B cell (primary cell): ENCODE data around the gene DNASE1. TPM values are rescaled to one million over a fixed set of nuclear protein-coding genes. Genes with fewer than 3 reads are reported as not detected.

ENCODE experiments used
- ATAC-seq: fragments of 200-7000 bp; cut with Tn5 transposase; one replicate; pipeline ENCODE4 v1.10.0; 2021; ENCODE audit warnings: low read depth, mild to moderate bottlenecking, moderate number of reproducible peaks, moderate library complexity
- CTCF ChIA-PET: fragments of 350-600 bp; sonication (Branson Sonifier 250); formaldehyde crosslinking; loops from one replicate; lab custom pipeline; 2021; ENCODE audit warnings: antibody characterized with exemption, inconsistent platforms; lab: Charles Lee
- POLR2A ChIA-PET: fragments of 350-600 bp; sonication (Branson Sonifier 250); formaldehyde crosslinking; loops from one replicate; lab custom pipeline; 2021; ENCODE audit warnings: antibody characterized with exemption; lab: Charles Lee
- DNase-seq: peaks from one replicate; pipeline ENCODE4 v3.0.0; 2013
- H2AFZ ChIP-seq: 2 replicates; pipeline ENCODE4 v1.6.1; 2012; ENCODE audit warnings: mild to moderate bottlenecking, low read depth, low read length; ENCODE audit not compliant: insufficient read depth, poor library complexity, severe bottlenecking
- H3K27ac ChIP-seq, 2 donors: 1 replicate in 1 of 2; 2 replicates in 1 of 2; pipeline ENCODE4 v1.5.1; 2012 to 2013; ENCODE audit warnings: low read length in 2 of 2, mild to moderate bottlenecking in 2 of 2, moderate library complexity in 1 of 2
- H3K27me3 ChIP-seq, 4 experiments: fragments of 200-600 bp in 1 of 4; sonication (generic) in 1 of 4; replicated peaks in 1 of 4; 1 replicate in 2 of 4; 2 replicates in 2 of 4; pipeline versions ENCODE4 v1.6.1 to v1.7.0; 2013 to 2016; ENCODE audit warnings: low read length in 3 of 4, mild to moderate bottlenecking in 2 of 4, mixed read lengths in 1 of 4, moderate library complexity in 1 of 4; ENCODE audit not compliant: insufficient read depth in 4 of 4, control insufficient read depth in 3 of 4; ENCODE audit errors: control extremely low read depth in 1 of 4
- H3K36me3 ChIP-seq, 2 experiments: replicated peaks in 1 of 2; 1 replicate in 1 of 2; 2 replicates in 1 of 2; pipeline versions ENCODE4 v1.6.1 to v1.7.1; 2013; ENCODE audit warnings: low read length in 1 of 2; ENCODE audit not compliant: insufficient read depth in 2 of 2, control insufficient read depth in 1 of 2; ENCODE audit errors: control extremely low read depth in 1 of 2, extremely low read depth in 1 of 2
- H3K4me1 ChIP-seq, 2 donors: fragments of 200-600 bp in 1 of 2; sonication (generic) in 1 of 2; 1 replicate in 1 of 2; 2 replicates in 1 of 2; pipeline versions ENCODE4 v1.5.1 to v1.6.1; 2013 to 2017; ENCODE audit warnings: low read length in 2 of 2; ENCODE audit not compliant: control insufficient read depth in 2 of 2, insufficient read depth in 2 of 2
- H3K4me2 ChIP-seq: replicated peaks from 2 replicates; pipeline ENCODE3; 2012; ENCODE audit warnings: mild to moderate bottlenecking, low read depth, low read length; ENCODE audit not compliant: poor library complexity, severe bottlenecking
- H3K4me3 ChIP-seq, 5 experiments: fragments of 200-600 bp in 1 of 5; sonication (generic) in 1 of 5; 1 replicate in 3 of 5; 2 replicates in 2 of 5; pipeline versions ENCODE4 v1.5.1 to v1.7.0; 2011 to 2016; ENCODE audit warnings: low read length in 4 of 5, mild to moderate bottlenecking in 4 of 5, low read depth in 2 of 5, control low read depth in 1 of 5, moderate library complexity in 1 of 5; ENCODE audit not compliant: insufficient read depth in 1 of 5; ENCODE audit errors: control extremely low read depth in 1 of 5, extremely low read depth in 1 of 5
- H3K79me2 ChIP-seq: fragments of 200-600 bp; sonication (generic); one replicate; pipeline ENCODE4 v1.6.0; 2016; ENCODE audit warnings: low read length; ENCODE audit not compliant: control insufficient read depth, insufficient read depth
- H3K9ac ChIP-seq: fragments of 200-600 bp; sonication (generic); 2 replicates; pipeline ENCODE4 v1.6.1; 2017; ENCODE audit warnings: mild to moderate bottlenecking, low read length, moderate library complexity
- H3K9me3 ChIP-seq, 3 donors: one replicate each; pipeline versions ENCODE4 v1.6.1 to v1.7.1; 2013; ENCODE audit warnings: low read length in 2 of 3; ENCODE audit not compliant: control insufficient read depth in 2 of 3, insufficient read depth in 1 of 3; ENCODE audit errors: control extremely low read depth in 1 of 3
- H4K20me1 ChIP-seq: 2 replicates; pipeline ENCODE4 v1.6.0; 2012; ENCODE audit warnings: mild to moderate bottlenecking, low read length; ENCODE audit not compliant: insufficient read depth, control insufficient read depth, poor library complexity, severe bottlenecking
- H3K27ac Mint-ChIP-seq: one replicate; pipeline ENCODE4 v1.8.0; 2021; ENCODE audit warnings: mixed read lengths
- H3K27me3 Mint-ChIP-seq: one replicate; pipeline ENCODE4 v1.8.0; 2021; ENCODE audit warnings: mixed read lengths
- H3K4me1 Mint-ChIP-seq: one replicate; pipeline ENCODE4 v1.8.0; 2021; ENCODE audit warnings: mixed read lengths
- H3K4me3 Mint-ChIP-seq: one replicate; pipeline ENCODE4 v1.8.0; 2021; ENCODE audit warnings: mixed read lengths
- H3K9me3 Mint-ChIP-seq: one replicate; pipeline ENCODE4 v1.8.0; 2022; ENCODE audit warnings: mixed read lengths; ENCODE audit not compliant: insufficient read depth
- EZH2 ChIP-seq: IDR thresholded peaks from 2 replicates; pipeline ENCODE4 v1.6.1; 2012; ENCODE audit warnings: borderline replicate concordance, low read depth, mild to moderate bottlenecking, moderate library complexity, low read length; ENCODE audit not compliant: insufficient read depth, poor library complexity, severe bottlenecking
- WGBS: methylation state at CpG from one replicate; pipeline ENCODE4 v1.1.5; 2013; ENCODE audit warnings: missing lambda C conversion rate; ENCODE audit not compliant: insufficient coverage; 5-methylcytosine and 5-hydroxymethylcytosine counted together
- intact Hi-C: fragments of 100-400 bp; cut with micrococcal nuclease; formaldehyde crosslinking; loops from one replicate; pipeline ENCODE4 v1.10.0; 2022
- polyA plus RNA-seq: library from polyadenylated mRNA; depleted of rRNA; stranded (reverse); fragments of >200 nt; gene quantifications from 2 replicates; pipeline ENCODE4 v1.2.3, GENCODE V29; 2012
- total RNA-seq, 2 donors: library from RNA; stranded (reverse); fragments of 120-200 nt in 1 of 2; gene quantifications; 1 replicate in 1 of 2; 2 replicates in 1 of 2; pipeline versions ENCODE4 v1.2.3 to v1.2.4, GENCODE V29; 2013 to 2022
- TF ChIP-seq, protein P1 (sequence below): fragments of 200-600 bp; IDR thresholded peaks from one replicate; pipeline ENCODE4 v1.8.0; 2022; ENCODE audit warnings: antibody characterized with exemption, mild to moderate bottlenecking

DNASE1 gene
- total and polyA plus RNA-seq, 2 donors (not counting 1 experiment from before 2014, with no cell fraction given) = 53.3 to 53.7 TPM

DNA sequence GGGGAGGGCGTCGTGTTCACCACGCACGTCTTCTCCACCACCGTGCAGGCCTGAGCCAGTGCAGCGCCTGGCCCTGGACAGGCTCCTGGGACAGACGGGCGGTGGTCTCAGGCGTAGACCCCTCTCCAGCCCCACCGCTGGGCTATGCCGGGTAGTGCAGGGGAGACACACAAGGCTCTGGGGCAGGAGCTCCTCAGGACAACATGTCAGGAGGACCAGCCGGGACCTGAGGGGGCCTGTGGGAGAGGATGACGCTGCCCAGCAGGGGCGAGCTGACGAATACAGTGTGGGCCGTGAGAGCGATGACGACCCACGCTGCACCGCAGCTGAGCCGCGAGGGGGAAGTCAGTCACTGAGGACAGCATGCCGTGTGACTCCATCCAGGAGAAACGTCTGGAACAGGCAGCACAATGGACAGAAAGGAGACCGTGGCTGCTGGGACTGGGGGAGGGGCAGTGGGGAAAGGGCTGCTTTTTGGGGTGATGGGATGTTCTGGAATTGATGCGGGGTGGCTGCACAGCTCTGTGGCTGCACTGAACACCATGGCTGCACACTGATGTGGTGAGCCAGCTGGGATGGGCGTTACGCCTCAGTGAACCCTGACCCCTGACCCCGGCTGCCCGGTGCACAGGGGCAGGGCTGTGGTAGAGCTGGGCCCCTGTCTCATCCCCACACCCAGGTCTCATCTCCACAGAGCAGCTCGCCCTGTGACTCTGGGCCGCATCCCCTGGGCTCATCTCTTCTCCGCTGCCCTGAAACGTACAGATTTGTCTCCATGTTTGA is 20.2 kb downstream of the DNASE1 start:
- Mint-ChIP-seq H3K4me1 (no peaks in the 10 kb centered on the region), H3K4me3 (no peak overlapping the region), H3K27me3 (no peaks in the 10 kb centered on the region), H3K9me3 (no peaks in the 10 kb centered on the region), H3K27ac (no peak overlapping the region)
- Histone ChIP-seq H4K20me1 (no peaks in the 10 kb centered on the region), H3K27ac (no peak overlapping the region), H3K4me2 (no peak overlapping the region), H3K79me2 (no peaks in the 10 kb centered on the region), H3K27me3 (no peaks in the 10 kb centered on the region), H3K9ac (no peak overlapping the region), H3K4me1 (no peaks in the 10 kb centered on the region), H3K4me3 (no peak overlapping the region), H2AFZ (no peak overlapping the region), H3K9me3 (no peaks in the 10 kb centered on the region), H3K36me3 (peaks cover 0 to 44% of the 10 kb centered on the region in 2 experiments)
- ATAC-seq (no peak), DNase-seq (no peak)
- intact Hi-C loops = no loop called here
- WGBS = 97% methylated on average over 33 of the region's 34 CpGs
- POLR2A ChIA-PET = no interaction called here
- TF ChIP-seq, protein P1, sequence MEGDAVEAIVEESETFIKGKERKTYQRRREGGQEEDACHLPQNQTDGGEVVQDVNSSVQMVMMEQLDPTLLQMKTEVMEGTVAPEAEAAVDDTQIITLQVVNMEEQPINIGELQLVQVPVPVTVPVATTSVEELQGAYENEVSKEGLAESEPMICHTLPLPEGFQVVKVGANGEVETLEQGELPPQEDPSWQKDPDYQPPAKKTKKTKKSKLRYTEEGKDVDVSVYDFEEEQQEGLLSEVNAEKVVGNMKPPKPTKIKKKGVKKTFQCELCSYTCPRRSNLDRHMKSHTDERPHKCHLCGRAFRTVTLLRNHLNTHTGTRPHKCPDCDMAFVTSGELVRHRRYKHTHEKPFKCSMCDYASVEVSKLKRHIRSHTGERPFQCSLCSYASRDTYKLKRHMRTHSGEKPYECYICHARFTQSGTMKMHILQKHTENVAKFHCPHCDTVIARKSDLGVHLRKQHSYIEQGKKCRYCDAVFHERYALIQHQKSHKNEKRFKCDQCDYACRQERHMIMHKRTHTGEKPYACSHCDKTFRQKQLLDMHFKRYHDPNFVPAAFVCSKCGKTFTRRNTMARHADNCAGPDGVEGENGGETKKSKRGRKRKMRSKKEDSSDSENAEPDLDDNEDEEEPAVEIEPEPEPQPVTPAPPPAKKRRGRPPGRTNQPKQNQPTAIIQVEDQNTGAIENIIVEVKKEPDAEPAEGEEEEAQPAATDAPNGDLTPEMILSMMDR = no peak
- TF ChIP-seq EZH2 = no peak
- CTCF ChIA-PET = interaction anchor here (0.8 kb wide), 1 partner anchor 15 kb away, joined by 3 read pairs; no protein-coding TSS in a partner anchor

DNA sequence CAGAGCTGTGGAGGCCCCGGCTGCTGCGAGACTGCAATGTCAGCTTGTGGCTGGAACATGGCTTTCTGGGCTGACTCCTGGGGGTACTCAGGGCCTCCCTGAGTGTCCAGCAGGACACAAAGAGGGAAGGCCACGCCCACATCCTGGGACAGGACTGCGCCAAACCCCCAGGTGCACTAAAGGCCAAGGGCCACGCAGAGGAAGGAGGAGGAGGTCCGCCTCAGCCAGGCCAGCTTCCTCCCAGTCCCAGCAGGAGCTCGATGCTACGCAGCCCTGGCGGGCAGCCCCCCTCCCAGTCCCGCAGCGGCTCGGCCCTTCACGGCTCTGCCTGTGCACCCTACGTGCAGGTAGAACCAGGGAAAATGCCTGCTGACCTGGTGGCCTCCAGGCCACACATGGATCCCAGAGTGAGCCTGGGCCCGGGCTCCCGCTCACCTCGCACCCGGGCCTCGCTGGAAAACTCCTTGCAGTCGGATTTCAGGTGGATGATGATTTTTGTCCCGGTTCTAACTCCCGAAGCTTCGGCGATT is 21.2 kb downstream of the DNASE1 start:
- no peak for ATAC-seq
- Mint-ChIP-seq H3K9me3 (no peaks in the 10 kb centered on the region), H3K4me1 (no peaks in the 10 kb centered on the region), H3K27ac (no peak overlapping the region), H3K27me3 (no peaks in the 10 kb centered on the region), H3K4me3 (no peak overlapping the region)
- POLR2A ChIA-PET = no interaction called here
- DNase-seq = no peak
- CTCF ChIA-PET = interaction anchor here (0.8 kb wide), 1 partner anchor 14 kb away, joined by 3 read pairs; no protein-coding TSS in a partner anchor
- 96% methylated on average over 24 of the region's 24 CpGs for WGBS
- Histone ChIP-seq H3K27me3 (no peaks in the 10 kb centered on the region), H2AFZ (no peak overlapping the region), H3K79me2 (no peaks in the 10 kb centered on the region), H3K9me3 (no peaks in the 10 kb centered on the region), H4K20me1 (no peaks in the 10 kb centered on the region), H3K9ac (no peak overlapping the region), H3K36me3 (peaks cover 0 to 48% of the 10 kb centered on the region in 2 experiments), H3K4me1 (no peaks in the 10 kb centered on the region), H3K4me2 (no peak overlapping the region), H3K4me3 (no peak overlapping the region), H3K27ac (no peak overlapping the region)
- TF ChIP-seq, protein P1 = no peak
- no peak for TF ChIP-seq EZH2
- intact Hi-C loops = no loop called here
